K562 (cell line): ENCODE data around the gene PRRT1. TPM values are rescaled to one million over a fixed set of nuclear protein-coding genes. Genes with fewer than 3 reads are reported as not detected.

Source experiments
- C11orf30 ChIP-seq: fragments of 450-650 bp; IDR thresholded peaks from 2 replicates; pipeline ENCODE4 v1.6.1; 2016; ENCODE audit warnings: low read depth, mild to moderate bottlenecking
- CBX1 ChIP-seq: sonication (generic); IDR thresholded peaks from 2 replicates; pipeline ENCODE4 v1.6.1; 2016; ENCODE audit warnings: antibody characterized with exemption, low read depth, mild to moderate bottlenecking
- CREBBP ChIP-seq: IDR thresholded peaks from one replicate; pipeline ENCODE4 v1.6.1; 2012; ENCODE audit warnings: low read depth, mild to moderate bottlenecking, control low read depth, inconsistent platforms, low read length
- FOS ChIP-seq: IDR thresholded peaks from 3 replicates; pipeline ENCODE4 v1.6.1; 2011; ENCODE audit not compliant: insufficient read length; ENCODE audit errors: extremely low read depth
- FOXK2 ChIP-seq, 2 experiments: fragments of 450-650 bp; IDR thresholded peaks in 1 of 2; conservative IDR thresholded peaks in 1 of 2; 2 replicates each; pipeline ENCODE4 v1.6.1; 2016; ENCODE audit warnings: low read depth in 2 of 2, mild to moderate bottlenecking in 1 of 2
- HNRNPUL1 ChIP-seq: fragments of 200-400 bp; formaldehyde crosslinking; IDR thresholded peaks from 2 replicates; pipeline ENCODE4 v1.6.1; 2017; ENCODE audit warnings: low read length
- NR4A1 ChIP-seq, 2 experiments: fragments of 250-450 bp in 1 of 2; fragments of 450-650 bp in 1 of 2; sonication (Bioruptor Pico) in 1 of 2; IDR thresholded peaks; 2 replicates each; pipeline versions ENCODE4 v1.4.0 to v1.6.1; 2016 to 2020; ENCODE audit warnings: mild to moderate bottlenecking in 2 of 2, missing compliant biosample characterization in 1 of 2, missing genetic modification characterization in 1 of 2, moderate library complexity in 1 of 2
- SAFB2 ChIP-seq: fragments of 200-400 bp; formaldehyde crosslinking; IDR thresholded peaks from 2 replicates; pipeline ENCODE4 v1.6.1; 2018; ENCODE audit warnings: borderline replicate concordance, low read length, low read depth, moderate library complexity; ENCODE audit not compliant: severe bottlenecking
- polyA plus RNA-seq, 8 experiments: library from polyadenylated mRNA; depleted of rRNA in 4 of 8; stranded (reverse) in 5 of 8; unstranded in 3 of 8; fragments of >200 nt; fragmentation: Nextera tagmentation in 2 of 8; fragmentation: Illumina TruSeq in 1 of 8; extraction: Ambion mirVana in 2 of 8; extraction: Trizol in 1 of 8; gene quantifications; 2 replicates each; pipeline versions ENCODE4 v1.2.1 to v1.2.3, GENCODE V29; 2011 to 2014; ENCODE audit warnings: inconsistent platforms in 1 of 8, missing spikeins in 1 of 8
- total RNA-seq, 7 experiments: library from RNA; depleted of rRNA in 6 of 7; stranded (reverse); fragments of >200 nt in 6 of 7; fragmentation: Illumina TruSeq in 2 of 7; extraction: Trizol in 2 of 7; gene quantifications; 2 replicates each; pipeline versions ENCODE4 v1.2.1 to v1.2.3, GENCODE V29; 2011 to 2021; ENCODE audit warnings: low replicate concordance in 1 of 7
- TF ChIP-seq, protein P1 (sequence below), 3 experiments: fragments of 200-800 bp in 1 of 3; fragments of 250-450 bp in 1 of 3; fragments of 450-650 bp in 1 of 3; sonication (Bioruptor Pico) in 1 of 3; sonication (Bioruptor generic) in 1 of 3; formaldehyde crosslinking in 1 of 3; IDR thresholded peaks; 2 replicates each; pipeline versions ENCODE4 v1.6.1 to v1.8.0; 2016 to 2022; ENCODE audit warnings: mild to moderate bottlenecking in 2 of 3, missing genetic modification characterization in 2 of 3, missing compliant biosample characterization in 1 of 3, moderate library complexity in 1 of 3
- TF ChIP-seq, protein P2 (sequence below), 2 experiments: fragments of 450-650 bp in 1 of 2; sonication (generic) in 1 of 2; formaldehyde crosslinking in 1 of 2; IDR thresholded peaks in 1 of 2; conservative IDR thresholded peaks in 1 of 2; 2 replicates each; pipeline versions ENCODE4 v1.6.1 to v1.8.1; 2016 to 2023; ENCODE audit warnings: mild to moderate bottlenecking in 2 of 2, moderate library complexity in 2 of 2, inconsistent platforms in 1 of 2, missing genetic modification reagents in 1 of 2
- TF ChIP-seq, protein P3 (sequence below): IDR thresholded peaks from 2 replicates; pipeline ENCODE4 v1.6.1; 2012; ENCODE audit warnings: low read depth, low read length, improper control_type of control experiment, borderline replicate concordance
- TF ChIP-seq, protein P4 (sequence below): sonication (generic); formaldehyde crosslinking; IDR thresholded peaks from 2 replicates; pipeline ENCODE4 v1.8.1; 2023; ENCODE audit warnings: mild to moderate bottlenecking, missing genetic modification reagents
- TF ChIP-seq, protein P5 (sequence below): fragments of 450-650 bp; IDR thresholded peaks from 2 replicates; pipeline ENCODE4 v1.6.1; 2018; ENCODE audit not compliant: partially characterized antibody

Gene PRRT1
- total and polyA plus RNA-seq, 9 of the 15 experiments (the other 6 are each of a cell fraction or from before 2014, with no cell fraction given): 0.14 to 3.5 (median 0.41) TPM

DNA sequence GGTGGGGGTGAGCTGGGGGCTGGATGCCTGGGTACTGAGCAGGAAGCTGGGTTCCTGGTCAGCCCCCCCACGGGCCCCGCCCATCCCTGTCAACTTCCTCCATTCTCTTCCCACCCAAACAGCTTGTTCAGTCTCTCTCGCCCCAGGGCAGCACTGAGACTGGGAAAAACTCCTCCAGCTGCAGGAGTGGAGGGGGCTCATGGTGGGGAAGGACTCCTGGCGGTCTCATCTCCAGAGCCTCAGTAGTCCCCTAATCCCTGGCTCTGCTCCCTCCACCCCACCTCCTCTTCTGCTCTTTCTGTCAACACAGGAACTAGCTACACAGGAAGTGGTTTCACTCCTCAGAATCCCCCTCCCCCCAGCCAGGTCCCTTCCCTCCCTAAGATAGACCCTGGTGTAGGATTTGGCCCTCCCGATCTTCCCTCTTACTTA is 40.9 kb upstream of the PRRT1 start, which contains the start of gene GPSM3 (continued):
- TF ChIP-seq, protein P1, sequence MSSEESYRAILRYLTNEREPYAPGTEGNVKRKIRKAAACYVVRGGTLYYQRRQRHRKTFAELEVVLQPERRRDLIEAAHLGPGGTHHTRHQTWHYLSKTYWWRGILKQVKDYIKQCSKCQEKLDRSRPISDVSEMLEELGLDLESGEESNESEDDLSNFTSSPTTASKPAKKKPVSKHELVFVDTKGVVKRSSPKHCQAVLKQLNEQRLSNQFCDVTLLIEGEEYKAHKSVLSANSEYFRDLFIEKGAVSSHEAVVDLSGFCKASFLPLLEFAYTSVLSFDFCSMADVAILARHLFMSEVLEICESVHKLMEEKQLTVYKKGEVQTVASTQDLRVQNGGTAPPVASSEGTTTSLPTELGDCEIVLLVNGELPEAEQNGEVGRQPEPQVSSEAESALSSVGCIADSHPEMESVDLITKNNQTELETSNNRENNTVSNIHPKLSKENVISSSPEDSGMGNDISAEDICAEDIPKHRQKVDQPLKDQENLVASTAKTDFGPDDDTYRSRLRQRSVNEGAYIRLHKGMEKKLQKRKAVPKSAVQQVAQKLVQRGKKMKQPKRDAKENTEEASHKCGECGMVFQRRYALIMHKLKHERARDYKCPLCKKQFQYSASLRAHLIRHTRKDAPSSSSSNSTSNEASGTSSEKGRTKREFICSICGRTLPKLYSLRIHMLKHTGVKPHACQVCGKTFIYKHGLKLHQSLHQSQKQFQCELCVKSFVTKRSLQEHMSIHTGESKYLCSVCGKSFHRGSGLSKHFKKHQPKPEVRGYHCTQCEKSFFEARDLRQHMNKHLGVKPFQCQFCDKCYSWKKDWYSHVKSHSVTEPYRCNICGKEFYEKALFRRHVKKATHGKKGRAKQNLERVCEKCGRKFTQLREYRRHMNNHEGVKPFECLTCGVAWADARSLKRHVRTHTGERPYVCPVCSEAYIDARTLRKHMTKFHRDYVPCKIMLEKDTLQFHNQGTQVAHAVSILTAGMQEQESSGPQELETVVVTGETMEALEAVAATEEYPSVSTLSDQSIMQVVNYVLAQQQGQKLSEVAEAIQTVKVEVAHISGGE (CRISPR knock-in tag; IDR thresholded peaks at IDR 0.05): peak in 2 of 3 experiments; percentile 69 to 94; a peak in 4 of 6 replicates
- no peak for TF ChIP-seq SAFB2
- TF ChIP-seq C11orf30: peak; percentile 47
- TF ChIP-seq, protein P2, sequence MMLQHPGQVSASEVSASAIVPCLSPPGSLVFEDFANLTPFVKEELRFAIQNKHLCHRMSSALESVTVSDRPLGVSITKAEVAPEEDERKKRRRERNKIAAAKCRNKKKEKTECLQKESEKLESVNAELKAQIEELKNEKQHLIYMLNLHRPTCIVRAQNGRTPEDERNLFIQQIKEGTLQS (IDR thresholded peaks at IDR 0.05): no peak
- TF ChIP-seq, protein P2 (CRISPR knock-in tag; conservative IDR thresholded peaks at IDR 0.05): no peak
- TF ChIP-seq CREBBP: no peak
- TF ChIP-seq NR4A1 (CRISPR knock-in tag; IDR thresholded peaks at IDR 0.05): 0 out of 2 replicates have a peak, but pooled peaks have one; percentile 13
- no peak for TF ChIP-seq NR4A1 (tag; IDR thresholded peaks at IDR 0.05)
- no peak for TF ChIP-seq CBX1
- TF ChIP-seq, protein P3, sequence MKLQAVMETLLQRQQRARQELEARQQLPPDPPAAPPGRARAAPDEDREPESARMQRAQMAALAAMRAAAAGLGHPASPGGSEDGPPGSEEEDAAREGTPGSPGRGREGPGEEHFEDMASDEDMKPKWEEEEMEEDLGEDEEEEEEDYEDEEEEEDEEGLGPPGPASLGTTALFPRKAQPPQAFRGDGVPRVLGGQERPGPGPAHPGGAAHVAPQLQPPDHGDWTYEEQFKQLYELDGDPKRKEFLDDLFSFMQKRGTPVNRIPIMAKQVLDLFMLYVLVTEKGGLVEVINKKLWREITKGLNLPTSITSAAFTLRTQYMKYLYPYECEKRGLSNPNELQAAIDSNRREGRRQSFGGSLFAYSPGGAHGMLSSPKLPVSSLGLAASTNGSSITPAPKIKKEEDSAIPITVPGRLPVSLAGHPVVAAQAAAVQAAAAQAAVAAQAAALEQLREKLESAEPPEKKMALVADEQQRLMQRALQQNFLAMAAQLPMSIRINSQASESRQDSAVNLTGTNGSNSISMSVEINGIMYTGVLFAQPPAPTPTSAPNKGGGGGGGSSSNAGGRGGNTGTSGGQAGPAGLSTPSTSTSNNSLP: no peak
- peak; percentile 89 to 96 for TF ChIP-seq FOXK2 (conservative IDR thresholded peaks at IDR 0.05 in 1 of 2, IDR thresholded peaks at IDR 0.05 in 1 of 2; ENCODE audit: low read depth in 2 of 2)
- no peak for TF ChIP-seq HNRNPUL1
- TF ChIP-seq, protein P4, sequence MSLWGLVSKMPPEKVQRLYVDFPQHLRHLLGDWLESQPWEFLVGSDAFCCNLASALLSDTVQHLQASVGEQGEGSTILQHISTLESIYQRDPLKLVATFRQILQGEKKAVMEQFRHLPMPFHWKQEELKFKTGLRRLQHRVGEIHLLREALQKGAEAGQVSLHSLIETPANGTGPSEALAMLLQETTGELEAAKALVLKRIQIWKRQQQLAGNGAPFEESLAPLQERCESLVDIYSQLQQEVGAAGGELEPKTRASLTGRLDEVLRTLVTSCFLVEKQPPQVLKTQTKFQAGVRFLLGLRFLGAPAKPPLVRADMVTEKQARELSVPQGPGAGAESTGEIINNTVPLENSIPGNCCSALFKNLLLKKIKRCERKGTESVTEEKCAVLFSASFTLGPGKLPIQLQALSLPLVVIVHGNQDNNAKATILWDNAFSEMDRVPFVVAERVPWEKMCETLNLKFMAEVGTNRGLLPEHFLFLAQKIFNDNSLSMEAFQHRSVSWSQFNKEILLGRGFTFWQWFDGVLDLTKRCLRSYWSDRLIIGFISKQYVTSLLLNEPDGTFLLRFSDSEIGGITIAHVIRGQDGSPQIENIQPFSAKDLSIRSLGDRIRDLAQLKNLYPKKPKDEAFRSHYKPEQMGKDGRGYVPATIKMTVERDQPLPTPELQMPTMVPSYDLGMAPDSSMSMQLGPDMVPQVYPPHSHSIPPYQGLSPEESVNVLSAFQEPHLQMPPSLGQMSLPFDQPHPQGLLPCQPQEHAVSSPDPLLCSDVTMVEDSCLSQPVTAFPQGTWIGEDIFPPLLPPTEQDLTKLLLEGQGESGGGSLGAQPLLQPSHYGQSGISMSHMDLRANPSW: no peak
- TF ChIP-seq, protein P5, sequence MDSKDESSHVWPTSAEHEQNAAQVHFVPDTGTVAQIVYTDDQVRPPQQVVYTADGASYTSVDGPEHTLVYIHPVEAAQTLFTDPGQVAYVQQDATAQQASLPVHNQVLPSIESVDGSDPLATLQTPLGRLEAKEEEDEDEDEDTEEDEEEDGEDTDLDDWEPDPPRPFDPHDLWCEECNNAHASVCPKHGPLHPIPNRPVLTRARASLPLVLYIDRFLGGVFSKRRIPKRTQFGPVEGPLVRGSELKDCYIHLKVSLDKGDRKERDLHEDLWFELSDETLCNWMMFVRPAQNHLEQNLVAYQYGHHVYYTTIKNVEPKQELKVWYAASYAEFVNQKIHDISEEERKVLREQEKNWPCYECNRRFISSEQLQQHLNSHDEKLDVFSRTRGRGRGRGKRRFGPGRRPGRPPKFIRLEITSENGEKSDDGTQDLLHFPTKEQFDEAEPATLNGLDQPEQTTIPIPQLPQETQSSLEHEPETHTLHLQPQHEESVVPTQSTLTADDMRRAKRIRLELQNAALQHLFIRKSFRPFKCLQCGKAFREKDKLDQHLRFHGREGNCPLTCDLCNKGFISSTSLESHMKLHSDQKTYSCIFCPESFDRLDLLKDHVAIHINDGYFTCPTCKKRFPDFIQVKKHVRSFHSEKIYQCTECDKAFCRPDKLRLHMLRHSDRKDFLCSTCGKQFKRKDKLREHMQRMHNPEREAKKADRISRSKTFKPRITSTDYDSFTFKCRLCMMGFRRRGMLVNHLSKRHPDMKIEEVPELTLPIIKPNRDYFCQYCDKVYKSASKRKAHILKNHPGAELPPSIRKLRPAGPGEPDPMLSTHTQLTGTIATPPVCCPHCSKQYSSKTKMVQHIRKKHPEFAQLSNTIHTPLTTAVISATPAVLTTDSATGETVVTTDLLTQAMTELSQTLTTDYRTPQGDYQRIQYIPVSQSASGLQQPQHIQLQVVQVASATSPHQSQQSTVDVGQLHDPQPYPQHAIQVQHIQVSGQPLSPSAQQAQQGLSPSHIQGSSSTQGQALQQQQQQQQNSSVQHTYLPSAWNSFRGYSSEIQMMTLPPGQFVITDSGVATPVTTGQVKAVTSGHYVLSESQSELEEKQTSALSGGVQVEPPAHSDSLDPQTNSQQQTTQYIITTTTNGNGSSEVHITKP: no peak
- TF ChIP-seq FOS: no peak
